Dendritic cell treated with granulocyte-macrophage colony-stimulating factor and Interleukin-4, amounts not matched to agents 40 ng/mL and 50 ng/mL, for 4 days (primary cell): ENCODE measurements around the gene ETV5.

Source experiments
- H3K27ac Mint-ChIP-seq: one replicate; pipeline ENCODE4 v1.8.0; 2022; ENCODE audit warnings: mild to moderate bottlenecking, mixed read lengths
- H3K27me3 Mint-ChIP-seq: one replicate; pipeline ENCODE4 v1.8.0; 2022; ENCODE audit warnings: mild to moderate bottlenecking, mixed read lengths
- H3K36me3 Mint-ChIP-seq: one replicate; pipeline ENCODE4 v1.8.0; 2022; ENCODE audit warnings: low read depth, mixed read lengths
- H3K4me1 Mint-ChIP-seq: one replicate; pipeline ENCODE4 v1.8.0; 2022; ENCODE audit warnings: low read depth, mixed read lengths
- H3K4me3 Mint-ChIP-seq: one replicate; pipeline ENCODE4 v1.8.0; 2022; ENCODE audit warnings: mild to moderate bottlenecking, moderate library complexity, mixed read lengths
- H3K9me3 Mint-ChIP-seq: one replicate; pipeline ENCODE4 v1.8.0; 2022; ENCODE audit warnings: mixed read lengths
- intact Hi-C: fragments of 100-400 bp; cut with micrococcal nuclease; formaldehyde crosslinking; loops from one replicate; pipeline ENCODE4 v1.15.0; 2022

Gene ETV5

GRCh38 chr3:186137051-186137685, 28.3 kb upstream of the ETV5 start:
- H3K4me3 Mint-ChIP-seq = no peak overlapping the region
- peaks cover 12% of the 10 kb centered on the region for H3K4me1 Mint-ChIP-seq
- peaks cover 2% of the 10 kb centered on the region for H3K27me3 Mint-ChIP-seq
- no peaks in the 10 kb centered on the region for H3K9me3 Mint-ChIP-seq
- intact Hi-C loops = no loop called here
- no peak overlapping the region for H3K27ac Mint-ChIP-seq
- H3K36me3 Mint-ChIP-seq = no peaks in the 10 kb centered on the region

GRCh38 chr3:186133980-186134379, 25.1 kb upstream of the ETV5 start:
- no peaks in the 10 kb centered on the region for H3K9me3 Mint-ChIP-seq
- H3K27me3 Mint-ChIP-seq = peaks cover 2% of the 10 kb centered on the region
- H3K4me3 Mint-ChIP-seq = no peak overlapping the region
- H3K4me1 Mint-ChIP-seq = peaks cover 12% of the 10 kb centered on the region
- H3K27ac Mint-ChIP-seq = no peak overlapping the region
- intact Hi-C loops = no loop called here
- no peaks in the 10 kb centered on the region for H3K36me3 Mint-ChIP-seq

- Mint-ChIP-seq H3K9me3 (no peaks in the 10 kb centered on the region), H3K4me3 (no peak overlapping the region), H3K36me3 (no peaks in the 10 kb centered on the region), H3K4me1 (no peaks in the 10 kb centered on the region), H3K27me3 (no peaks in the 10 kb centered on the region), H3K27ac (no peak overlapping the region)
- intact Hi-C loops = no loop called here
These were observed 23.6 kb upstream of the ETV5 start for GRCh38 chr3:186132487-186132886.

- Mint-ChIP-seq H3K9me3 (no peaks in the 10 kb centered on the region), H3K27ac (no peak overlapping the region), H3K36me3 (no peaks in the 10 kb centered on the region), H3K27me3 (no peaks in the 10 kb centered on the region), H3K4me3 (no peak overlapping the region), H3K4me1 (no peaks in the 10 kb centered on the region)
- intact Hi-C loops = no loop called here
These were observed 20.3 kb upstream of the ETV5 start for GRCh38 chr3:186129206-186129605.

- no peaks in the 10 kb centered on the region for H3K9me3 Mint-ChIP-seq
- H3K27me3 Mint-ChIP-seq = no peaks in the 10 kb centered on the region
- intact Hi-C loops = no loop called here
- no peaks in the 10 kb centered on the region for H3K4me1 Mint-ChIP-seq
- H3K27ac Mint-ChIP-seq = no peak overlapping the region
- H3K4me3 Mint-ChIP-seq = no peak overlapping the region
- H3K36me3 Mint-ChIP-seq = no peaks in the 10 kb centered on the region
These were observed 19.3 kb upstream of the ETV5 start for GRCh38 chr3:186128158-186128557.

GRCh38 chr3:186127463-186127862, 18.6 kb upstream of the ETV5 start:
- Mint-ChIP-seq H3K27me3 (no peaks in the 10 kb centered on the region), H3K4me1 (no peaks in the 10 kb centered on the region), H3K36me3 (no peaks in the 10 kb centered on the region), H3K27ac (no peak overlapping the region), H3K4me3 (no peak overlapping the region), H3K9me3 (no peaks in the 10 kb centered on the region)
- intact Hi-C loops = no loop called here

GRCh38 chr3:186125118-186125517, 16.2 kb upstream of the ETV5 start:
- H3K27me3 Mint-ChIP-seq = peaks cover 7% of the 10 kb centered on the region
- H3K9me3 Mint-ChIP-seq = no peaks in the 10 kb centered on the region
- no peak overlapping the region for H3K27ac Mint-ChIP-seq
- no peaks in the 10 kb centered on the region for H3K4me1 Mint-ChIP-seq
- no peaks in the 10 kb centered on the region for H3K36me3 Mint-ChIP-seq
- intact Hi-C loops = no loop called here
- no peak overlapping the region for H3K4me3 Mint-ChIP-seq

- H3K27ac Mint-ChIP-seq = no peak overlapping the region
- no peak overlapping the region for H3K4me3 Mint-ChIP-seq
- H3K4me1 Mint-ChIP-seq = no peaks in the 10 kb centered on the region
- no peaks in the 10 kb centered on the region for H3K36me3 Mint-ChIP-seq
- intact Hi-C loops = no loop called here
- no peaks in the 10 kb centered on the region for H3K9me3 Mint-ChIP-seq
- H3K27me3 Mint-ChIP-seq = peaks cover 10% of the 10 kb centered on the region
These were observed 15.7 kb upstream of the ETV5 start for GRCh38 chr3:186124592-186124991.

- intact Hi-C loops = no loop called here
- no peak overlapping the region for H3K27ac Mint-ChIP-seq
- no peaks in the 10 kb centered on the region for H3K36me3 Mint-ChIP-seq
- H3K4me1 Mint-ChIP-seq = no peaks in the 10 kb centered on the region
- peaks cover 26% of the 10 kb centered on the region for H3K27me3 Mint-ChIP-seq
- H3K4me3 Mint-ChIP-seq = no peak overlapping the region
- H3K9me3 Mint-ChIP-seq = no peaks in the 10 kb centered on the region
These were observed 14.1 kb upstream of the ETV5 start for GRCh38 chr3:186123012-186123411.

- Mint-ChIP-seq H3K27me3 (peaks cover 34% of the 10 kb centered on the region), H3K36me3 (no peaks in the 10 kb centered on the region), H3K4me3 (no peak overlapping the region), H3K9me3 (no peaks in the 10 kb centered on the region), H3K4me1 (no peaks in the 10 kb centered on the region), H3K27ac (no peak overlapping the region)
- intact Hi-C loops = no loop called here
These were observed 13.1 kb upstream of the ETV5 start for GRCh38 chr3:186121968-186122367.

GRCh38 chr3:186121278-186121677, 12.4 kb upstream of the ETV5 start:
- Mint-ChIP-seq H3K9me3 (no peaks in the 10 kb centered on the region), H3K4me1 (no peaks in the 10 kb centered on the region), H3K36me3 (no peaks in the 10 kb centered on the region), H3K4me3 (no peak overlapping the region), H3K27me3 (peaks cover 38% of the 10 kb centered on the region), H3K27ac (no peak overlapping the region)
- intact Hi-C loops = no loop called here

- no peaks in the 10 kb centered on the region for H3K9me3 Mint-ChIP-seq
- no peaks in the 10 kb centered on the region for H3K36me3 Mint-ChIP-seq
- peaks cover 14% of the 10 kb centered on the region for H3K4me1 Mint-ChIP-seq
- H3K27me3 Mint-ChIP-seq = peaks cover 51% of the 10 kb centered on the region
- no peak overlapping the region for H3K4me3 Mint-ChIP-seq
- intact Hi-C loops = loop anchor here (2.0 kb wide), 1 partner anchor 29 kb away; no protein-coding TSS in a partner anchor
- H3K27ac Mint-ChIP-seq = no peak overlapping the region
These were observed 10.6 kb upstream of the ETV5 start for GRCh38 chr3:186119499-186119898.

- Mint-ChIP-seq H3K4me3 (no peak overlapping the region), H3K9me3 (no peaks in the 10 kb centered on the region), H3K27me3 (peaks cover 60% of the 10 kb centered on the region), H3K27ac (no peak overlapping the region), H3K4me1 (peaks cover 14% of the 10 kb centered on the region), H3K36me3 (no peaks in the 10 kb centered on the region)
- intact Hi-C loops = loop anchor here (2.0 kb wide), 1 partner anchor 30 kb away; no protein-coding TSS in a partner anchor
These were observed 9.8 kb upstream of the ETV5 start for GRCh38 chr3:186118692-186119091.

- intact Hi-C loops = loop anchor here (2.0 kb wide), 1 partner anchor 31 kb away; no protein-coding TSS in a partner anchor
- Mint-ChIP-seq H3K4me1 (peaks cover 14% of the 10 kb centered on the region), H3K27ac (no peak overlapping the region), H3K9me3 (no peaks in the 10 kb centered on the region), H3K4me3 (no peak overlapping the region), H3K27me3 (peaks cover 70% of the 10 kb centered on the region), H3K36me3 (no peaks in the 10 kb centered on the region)
These were observed 8.7 kb upstream of the ETV5 start for GRCh38 chr3:186117521-186118134.
